ENCODE measurements around the gene KAT6B.

- TF ChIP-seq, protein P1, sequence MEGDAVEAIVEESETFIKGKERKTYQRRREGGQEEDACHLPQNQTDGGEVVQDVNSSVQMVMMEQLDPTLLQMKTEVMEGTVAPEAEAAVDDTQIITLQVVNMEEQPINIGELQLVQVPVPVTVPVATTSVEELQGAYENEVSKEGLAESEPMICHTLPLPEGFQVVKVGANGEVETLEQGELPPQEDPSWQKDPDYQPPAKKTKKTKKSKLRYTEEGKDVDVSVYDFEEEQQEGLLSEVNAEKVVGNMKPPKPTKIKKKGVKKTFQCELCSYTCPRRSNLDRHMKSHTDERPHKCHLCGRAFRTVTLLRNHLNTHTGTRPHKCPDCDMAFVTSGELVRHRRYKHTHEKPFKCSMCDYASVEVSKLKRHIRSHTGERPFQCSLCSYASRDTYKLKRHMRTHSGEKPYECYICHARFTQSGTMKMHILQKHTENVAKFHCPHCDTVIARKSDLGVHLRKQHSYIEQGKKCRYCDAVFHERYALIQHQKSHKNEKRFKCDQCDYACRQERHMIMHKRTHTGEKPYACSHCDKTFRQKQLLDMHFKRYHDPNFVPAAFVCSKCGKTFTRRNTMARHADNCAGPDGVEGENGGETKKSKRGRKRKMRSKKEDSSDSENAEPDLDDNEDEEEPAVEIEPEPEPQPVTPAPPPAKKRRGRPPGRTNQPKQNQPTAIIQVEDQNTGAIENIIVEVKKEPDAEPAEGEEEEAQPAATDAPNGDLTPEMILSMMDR (IDR thresholded peaks at IDR 0.05; ENCODE audit: poor library complexity, severe bottlenecking), result no peak
- no peak for TF ChIP-seq EP300 (conservative IDR thresholded peaks at IDR 0.05; ENCODE audit: poor library complexity, severe bottlenecking)
- TF ChIP-seq POLR2AphosphoS5 (IDR thresholded peaks at IDR 0.05), result no peak
Observed at GRCh38 chr10:75023074-75023473, 196.7 kb downstream of the KAT6B start.
